Measurements from ENCODE around the gene SNU13. TPM values are rescaled to one million over a fixed set of nuclear protein-coding genes. Genes with fewer than 3 reads are reported as not detected.
"Not testable (repeated sequence)": the region's sequence is repeated elsewhere in the genome, so short reads cannot be mapped to it uniquely, and the experiment has no call there.

SNU13 gene
- total RNA-seq, 1 experiment from 2014 or later, result 283 TPM

DNA sequence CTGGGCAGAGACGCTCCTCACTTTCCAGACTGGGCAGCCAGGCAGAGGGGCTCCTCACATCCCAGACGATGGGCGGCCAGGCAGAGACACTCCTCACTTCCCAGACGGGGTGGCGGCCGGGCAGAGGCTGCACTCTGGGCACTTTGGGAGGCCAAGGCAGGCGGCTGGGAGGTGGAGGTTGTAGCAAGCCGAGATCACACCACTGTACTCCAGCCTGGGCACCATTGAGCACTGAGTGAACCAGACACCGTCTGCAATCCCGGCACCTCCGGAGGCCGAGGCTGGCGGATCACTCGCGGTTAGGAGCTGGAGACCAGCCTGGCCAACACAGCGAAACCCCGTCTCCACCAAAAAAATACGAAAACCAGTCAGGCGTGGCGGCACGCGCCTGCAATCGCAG lies 57.1 kb downstream of the SNU13 start:
- DNase-seq (ENCODE audit: low read depth, low spot score); H3K9ac ChIP-seq (ENCODE audit: low read length); RAD21 ChIA-PET (ENCODE audit: low non-redundant PET in 1 of 2, low total read pairs in 2 of 2, uncharacterized antibody in 2 of 2, unreplicated experiment in 2 of 2); H3K27me3 ChIP-seq (ENCODE audit: insufficient read depth, low read length); CTCF ChIA-PET; ATAC-seq; POLR2A ChIA-PET; H3K4me1 ChIP-seq (ENCODE audit: control insufficient read depth in 1 of 2, insufficient read depth in 2 of 2, low read length in 2 of 2); H2AFZ ChIP-seq (ENCODE audit: low read depth, low read length, poor library complexity, severe bottlenecking); BruUV-seq (replicated peaks); H3K4me3 ChIP-seq (replicated peaks in 1 of 2; ENCODE audit: low read depth in 1 of 2, low read length in 2 of 2); H3K4me2 ChIP-seq (ENCODE audit: low read length); intact Hi-C loops (cut with micrococcal nuclease); H3K9me2 ChIP-seq (ENCODE audit: insufficient read depth); H3K27ac ChIP-seq (ENCODE audit: low read depth, low read length); H4K20me1 ChIP-seq (ENCODE audit: insufficient read depth); H3K9me3 ChIP-seq (ENCODE audit: control insufficient read depth in 1 of 2, insufficient read depth in 1 of 2, low read depth in 1 of 2, low read length in 2 of 2): not testable (repeated sequence)
- Histone ChIP-seq H3K36me3 (ENCODE audit: control insufficient read depth in 1 of 2, insufficient read depth in 2 of 2, low read length in 2 of 2) (peaks cover 49 to 54% of the 10 kb centered on the region in 2 experiments), H3K79me2 (ENCODE audit: insufficient read depth, low read length) (peaks cover 80% of the 10 kb centered on the region)

DNA sequence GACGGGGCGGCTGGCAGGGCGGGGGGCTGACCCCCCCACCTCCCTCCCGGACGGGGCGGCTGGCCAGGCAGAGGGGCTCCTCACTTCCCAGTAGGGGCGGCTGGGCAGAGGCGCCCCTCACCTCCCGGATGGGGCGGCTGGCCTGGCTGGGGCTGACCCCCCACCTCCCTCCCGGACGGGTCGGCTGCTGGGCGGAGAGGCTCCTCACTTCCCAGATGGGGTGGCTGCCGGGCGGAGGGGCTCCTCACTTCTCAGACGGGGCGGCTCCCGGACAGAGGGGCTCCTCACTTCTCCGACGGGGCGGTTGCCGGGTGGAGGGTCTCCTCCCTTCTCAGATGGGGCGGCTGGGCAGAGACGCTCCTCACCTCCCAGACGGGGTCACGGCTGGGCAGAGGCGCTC lies 57.6 kb downstream of the SNU13 start:
- CTCF ChIA-PET; POLR2A ChIA-PET; H3K9ac ChIP-seq (ENCODE audit: low read length); H3K4me1 ChIP-seq (ENCODE audit: control insufficient read depth in 1 of 2, insufficient read depth in 2 of 2, low read length in 2 of 2); H2AFZ ChIP-seq (ENCODE audit: low read depth, low read length, poor library complexity, severe bottlenecking); BruUV-seq (replicated peaks); H3K4me2 ChIP-seq (ENCODE audit: low read length); RAD21 ChIA-PET (ENCODE audit: low non-redundant PET in 1 of 2, low total read pairs in 2 of 2, uncharacterized antibody in 2 of 2, unreplicated experiment in 2 of 2); DNase-seq (ENCODE audit: low read depth, low spot score); intact Hi-C loops (cut with micrococcal nuclease); H3K4me3 ChIP-seq (replicated peaks in 1 of 2; ENCODE audit: low read depth in 1 of 2, low read length in 2 of 2); H3K27me3 ChIP-seq (ENCODE audit: insufficient read depth, low read length); ATAC-seq; H3K27ac ChIP-seq (ENCODE audit: low read depth, low read length); H4K20me1 ChIP-seq (ENCODE audit: insufficient read depth); H3K9me2 ChIP-seq (ENCODE audit: insufficient read depth); H3K9me3 ChIP-seq (ENCODE audit: control insufficient read depth in 1 of 2, insufficient read depth in 1 of 2, low read depth in 1 of 2, low read length in 2 of 2): not testable (repeated sequence)
- H3K79me2 ChIP-seq (ENCODE audit: insufficient read depth, low read length), result peaks cover 79% of the 10 kb centered on the region
- peaks cover 44 to 50% of the 10 kb centered on the region in 2 experiments for H3K36me3 ChIP-seq (ENCODE audit: control insufficient read depth in 1 of 2, insufficient read depth in 2 of 2, low read length in 2 of 2)

DNA sequence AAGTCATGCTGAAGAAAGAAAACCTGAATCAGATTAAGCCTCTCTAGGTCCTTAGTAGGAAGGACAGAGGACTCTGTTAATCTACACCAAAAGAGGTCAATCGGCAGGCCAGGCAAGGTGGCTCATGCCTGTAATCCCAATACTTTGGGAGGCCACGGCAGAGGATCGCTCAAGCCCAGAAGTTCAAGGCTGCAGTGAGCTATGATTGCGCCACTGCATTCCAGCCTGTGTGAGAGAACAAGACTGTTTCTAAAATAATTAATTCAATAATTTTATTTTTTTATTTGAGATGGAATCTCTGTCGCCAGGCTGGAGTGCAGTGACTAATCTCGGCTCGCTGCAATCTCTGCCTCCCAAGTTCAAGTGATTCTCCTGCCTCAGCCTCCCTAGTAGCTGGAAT lies 63.1 kb downstream of the SNU13 start:
- H3K27me3 ChIP-seq (ENCODE audit: insufficient read depth, low read length), result no peaks in the 10 kb centered on the region
- RAD21 ChIA-PET (ENCODE audit: low non-redundant PET in 1 of 2, low total read pairs in 2 of 2, uncharacterized antibody in 2 of 2, unreplicated experiment in 2 of 2), result no interaction called here
- intact Hi-C loops (cut with micrococcal nuclease), result no loop called here

More for the DNA sequence above, 63.1 kb downstream of the SNU13 start:
- no peak for ATAC-seq
- no TSS peak for BruUV-seq (replicated peaks)
- no peak overlapping the region for H2AFZ ChIP-seq (ENCODE audit: low read depth, low read length, poor library complexity, severe bottlenecking)
- H3K27ac ChIP-seq (ENCODE audit: low read depth, low read length), result no peak overlapping the region
- H3K9ac ChIP-seq (ENCODE audit: low read length), result no peak overlapping the region
- no peak overlapping the region for H3K4me3 ChIP-seq (replicated peaks in 1 of 2; ENCODE audit: low read depth in 1 of 2, low read length in 2 of 2)
- DNase-seq (ENCODE audit: low read depth, low spot score), result no peak
- POLR2A ChIA-PET, result no interaction called here
- TF ChIP-seq, protein P1, sequence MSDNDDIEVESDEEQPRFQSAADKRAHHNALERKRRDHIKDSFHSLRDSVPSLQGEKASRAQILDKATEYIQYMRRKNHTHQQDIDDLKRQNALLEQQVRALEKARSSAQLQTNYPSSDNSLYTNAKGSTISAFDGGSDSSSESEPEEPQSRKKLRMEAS (IDR thresholded peaks at IDR 0.05), result no peak
- peaks cover 88% of the 10 kb centered on the region for H3K79me2 ChIP-seq (ENCODE audit: insufficient read depth, low read length)
- no peaks in the 10 kb centered on the region for H3K9me2 ChIP-seq (ENCODE audit: insufficient read depth)
- no peaks in the 10 kb centered on the region for H3K9me3 ChIP-seq (ENCODE audit: control insufficient read depth in 1 of 2, insufficient read depth in 1 of 2, low read depth in 1 of 2, low read length in 2 of 2)
- CTCF ChIA-PET, result no interaction called here
- H4K20me1 ChIP-seq (ENCODE audit: insufficient read depth), result no peaks in the 10 kb centered on the region; the same call in 1 of the 2 replicates
- peaks cover 51 to 53% of the 10 kb centered on the region in 2 experiments for H3K36me3 ChIP-seq (ENCODE audit: control insufficient read depth in 1 of 2, insufficient read depth in 2 of 2, low read length in 2 of 2)
- peaks cover 4 to 5% of the 10 kb centered on the region in 2 experiments; a peak in 3 of 4 replicates for H3K4me1 ChIP-seq (ENCODE audit: control insufficient read depth in 1 of 2, insufficient read depth in 2 of 2, low read length in 2 of 2)
- H3K4me2 ChIP-seq (ENCODE audit: low read length), result no peak overlapping the region

Other genes starting within 250 kb of the SNU13 start
- 55.2 TPM for gene TOB2, start 242.1 kb downstream of the SNU13 start, total RNA-seq (2021; ENCODE audit: unreplicated experiment)
- gene PHF5A, start 220.2 kb downstream of the SNU13 start, total RNA-seq (2021; ENCODE audit: unreplicated experiment), result 86.0 TPM
- gene ACO2, start 219.8 kb downstream of the SNU13 start, total RNA-seq (2021; ENCODE audit: unreplicated experiment), result 108 TPM
- 62.1 TPM for gene POLR3H, start 144.4 kb downstream of the SNU13 start, total RNA-seq (2021; ENCODE audit: unreplicated experiment)
- gene CSDC2, start 127.9 kb downstream of the SNU13 start, total RNA-seq (2021; ENCODE audit: unreplicated experiment), result 0.22 TPM
- gene PMM1, start 99.0 kb downstream of the SNU13 start, total RNA-seq (2021; ENCODE audit: unreplicated experiment), result 31.7 TPM
- gene DESI1, start 67.8 kb downstream of the SNU13 start, total RNA-seq (2021; ENCODE audit: unreplicated experiment), result 40.8 TPM
- gene XRCC6, start 67.6 kb downstream of the SNU13 start, total RNA-seq (2021; ENCODE audit: unreplicated experiment), result 588 TPM
- 0.64 TPM for gene MEI1, start 10.6 kb upstream of the SNU13 start, total RNA-seq (2021; ENCODE audit: unreplicated experiment)
- 15.8 TPM for gene CCDC134, start 111.8 kb upstream of the SNU13 start, total RNA-seq (2021; ENCODE audit: unreplicated experiment)
- 129 TPM for gene SREBF2, start 144.2 kb upstream of the SNU13 start, total RNA-seq (2021; ENCODE audit: unreplicated experiment)
- gene SHISA8, start 226.2 kb upstream of the SNU13 start, total RNA-seq (2021; ENCODE audit: unreplicated experiment), result 13.9 TPM
- 3.7 TPM for gene TNFRSF13C, start 237.9 kb upstream of the SNU13 start, total RNA-seq (2021; ENCODE audit: unreplicated experiment)